Nucleus accumbens (tissue), 56 donors: ENCODE measurements around the gene MALAT1.

Source experiments
- DNase-seq, 56 donors: peaks; one replicate each; lab custom pipeline; 2025; lab: John Stamatoyannopoulos, UW

MALAT1 gene

DNA sequence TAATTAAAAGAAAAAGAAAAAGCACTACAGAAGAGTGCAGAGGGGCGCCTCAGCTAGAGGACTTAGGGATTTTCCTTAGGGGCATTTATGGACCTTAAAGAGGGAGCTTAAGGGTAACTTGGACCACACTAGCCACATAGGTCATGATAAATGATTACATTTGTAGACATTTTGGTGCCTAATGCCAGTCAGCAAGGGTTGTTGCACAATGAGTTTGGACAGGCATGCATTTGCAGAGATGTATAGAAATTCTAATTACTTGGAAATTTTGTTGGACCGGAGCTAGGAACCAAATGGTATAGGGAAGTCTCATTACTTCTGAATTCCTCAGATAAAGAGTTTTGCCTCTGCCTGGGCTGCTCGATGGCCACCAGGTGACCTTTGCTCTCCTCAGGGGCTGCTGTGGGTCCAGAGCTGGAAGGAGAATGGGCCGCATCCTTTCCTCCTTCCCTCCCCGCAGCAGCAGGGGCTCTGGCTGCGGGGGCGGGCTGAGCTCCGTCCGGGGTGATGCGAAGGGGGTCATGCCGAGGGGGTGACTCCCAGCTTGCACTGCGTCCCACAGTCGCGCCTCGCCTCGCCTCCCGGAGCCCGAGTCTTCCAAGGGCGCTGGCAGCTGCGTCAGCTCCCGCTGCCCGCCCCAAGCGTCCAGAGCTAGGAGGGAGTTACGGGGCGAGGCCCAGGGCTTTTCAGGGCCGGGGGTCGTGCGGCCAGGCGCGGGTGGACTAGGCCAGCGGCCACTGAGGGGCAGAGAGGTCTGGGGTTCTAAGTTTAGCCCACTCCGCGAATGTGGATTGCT lies 20.3 kb upstream of the MALAT1 start:
- peak in 33 of 56 donors; percentile 27 to 65 (median 46) for DNase-seq

DNA sequence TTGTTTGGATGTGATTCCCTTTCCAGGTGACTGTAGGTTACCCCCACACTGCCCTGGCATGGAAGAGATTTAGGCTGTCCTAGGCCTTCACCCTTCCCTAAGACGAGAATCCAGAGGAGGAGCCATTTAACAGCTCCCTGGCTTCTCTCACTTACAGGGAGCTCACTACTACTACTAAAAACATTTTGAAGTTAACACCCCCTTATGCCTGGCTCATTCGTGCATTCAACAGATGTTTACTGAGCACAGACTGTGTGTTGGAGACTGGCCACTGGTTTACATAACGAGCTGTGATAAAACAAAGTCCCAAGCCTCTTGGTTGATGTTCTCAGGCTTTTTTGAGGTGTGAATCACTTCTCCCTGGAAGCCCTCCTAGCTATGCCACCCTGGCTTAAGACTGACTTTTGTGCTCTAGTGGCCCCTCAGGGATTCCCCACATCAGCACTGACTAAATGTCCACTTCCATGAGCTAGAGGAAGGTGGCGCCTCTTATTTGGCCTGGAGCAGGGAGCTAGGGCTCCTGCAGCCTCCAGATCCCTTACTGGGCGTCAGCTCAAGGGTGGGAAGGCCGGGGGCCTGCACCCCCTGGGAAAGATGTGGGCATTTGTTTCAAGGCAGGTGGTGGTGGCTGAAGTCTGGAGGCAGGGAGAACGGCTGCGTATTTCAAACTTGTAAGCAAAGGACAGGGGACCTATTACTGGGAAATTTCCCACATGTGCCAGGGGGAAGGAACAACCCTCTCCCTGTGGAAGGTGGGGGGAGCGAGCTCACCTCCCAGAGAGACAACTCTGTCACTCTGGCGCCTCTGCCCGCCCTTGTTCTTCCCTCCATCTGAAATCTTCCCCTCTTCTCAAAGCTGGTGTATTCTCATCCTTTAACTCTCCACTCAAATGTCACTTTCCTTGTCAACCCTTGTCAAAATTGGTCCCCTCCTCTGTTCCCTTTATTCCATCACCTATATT lies 19.4 kb upstream of the MALAT1 start:
- peak in 33 of 56 donors; percentile 26 to 80 (median 60) for DNase-seq

DNA sequence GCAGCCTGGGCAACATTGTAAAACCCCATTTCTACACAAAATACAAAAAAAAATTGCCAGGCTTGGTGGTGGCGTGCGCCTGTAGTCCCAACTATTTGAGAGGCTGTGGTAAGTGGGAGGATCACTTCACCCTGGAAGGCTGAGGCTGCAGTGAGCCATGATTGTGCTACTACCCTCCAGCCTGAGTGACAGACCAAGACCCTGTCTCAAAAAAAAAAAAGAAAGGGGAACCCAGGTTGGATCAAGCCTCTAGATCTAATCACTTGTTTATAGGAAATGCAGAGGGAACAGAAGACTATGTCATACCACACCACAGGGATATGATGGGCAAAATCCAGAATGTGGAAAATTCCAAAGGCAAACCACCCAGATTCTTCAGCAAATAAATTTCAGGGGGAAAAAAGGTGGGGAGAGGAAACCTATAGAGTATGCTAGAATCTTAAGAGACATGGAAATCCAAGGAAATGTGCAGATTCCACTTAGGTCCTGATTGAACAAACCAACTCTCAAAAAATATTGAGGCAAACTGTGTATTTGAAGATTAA lies 16.5 kb upstream of the MALAT1 start:
- no peak for DNase-seq

- DNase-seq = peak in 1 of 56 donors; percentile 31
Measured at GRCh38 chr11:65485920-65486219, 13.0 kb upstream of the MALAT1 start.

DNA sequence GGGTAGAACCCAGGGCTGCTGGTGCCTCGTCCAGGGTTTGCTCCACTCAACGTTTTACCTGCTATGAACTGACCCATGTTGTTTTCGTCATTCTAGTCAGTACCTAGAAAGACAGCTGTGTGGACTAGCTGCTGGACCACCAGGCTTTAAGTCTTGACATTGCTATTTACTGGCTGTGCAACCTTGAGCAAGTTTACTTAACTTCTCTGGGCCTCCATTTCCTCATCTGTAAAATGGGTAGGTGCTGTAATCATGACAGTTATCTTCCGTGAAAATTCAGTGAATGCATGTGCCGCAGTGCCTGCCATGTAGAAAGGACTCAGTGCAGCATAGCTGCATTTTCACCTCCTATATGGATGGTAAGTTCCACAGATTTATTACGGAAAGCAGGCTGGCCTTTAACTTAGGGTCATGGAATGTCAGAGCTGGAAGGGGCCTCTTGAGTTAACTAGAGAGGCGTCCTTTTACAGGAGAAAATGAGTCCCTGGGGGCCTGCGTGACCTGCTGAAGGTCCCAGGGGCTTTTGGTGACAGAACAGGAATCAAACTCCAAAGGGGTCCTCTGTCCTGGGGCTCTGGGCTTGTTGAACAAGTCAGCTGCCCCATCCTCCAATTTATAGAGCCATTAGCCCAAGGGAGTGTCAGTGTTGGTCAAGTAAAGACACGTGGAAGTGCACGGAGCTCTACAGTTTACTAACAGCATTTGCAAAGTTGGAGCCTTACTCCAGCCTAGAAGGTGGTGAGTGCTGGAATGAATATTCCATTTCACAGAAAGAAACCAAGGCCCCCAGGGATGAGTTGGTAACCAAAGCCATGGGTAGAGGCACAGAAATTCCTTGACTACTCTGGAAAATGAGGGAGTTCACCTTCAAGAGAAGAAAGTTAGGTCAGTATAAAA lies 12.0 kb upstream of the MALAT1 start:
- DNase-seq = peak in 8 of 56 donors; percentile 55 to 76 (median 64)

DNA sequence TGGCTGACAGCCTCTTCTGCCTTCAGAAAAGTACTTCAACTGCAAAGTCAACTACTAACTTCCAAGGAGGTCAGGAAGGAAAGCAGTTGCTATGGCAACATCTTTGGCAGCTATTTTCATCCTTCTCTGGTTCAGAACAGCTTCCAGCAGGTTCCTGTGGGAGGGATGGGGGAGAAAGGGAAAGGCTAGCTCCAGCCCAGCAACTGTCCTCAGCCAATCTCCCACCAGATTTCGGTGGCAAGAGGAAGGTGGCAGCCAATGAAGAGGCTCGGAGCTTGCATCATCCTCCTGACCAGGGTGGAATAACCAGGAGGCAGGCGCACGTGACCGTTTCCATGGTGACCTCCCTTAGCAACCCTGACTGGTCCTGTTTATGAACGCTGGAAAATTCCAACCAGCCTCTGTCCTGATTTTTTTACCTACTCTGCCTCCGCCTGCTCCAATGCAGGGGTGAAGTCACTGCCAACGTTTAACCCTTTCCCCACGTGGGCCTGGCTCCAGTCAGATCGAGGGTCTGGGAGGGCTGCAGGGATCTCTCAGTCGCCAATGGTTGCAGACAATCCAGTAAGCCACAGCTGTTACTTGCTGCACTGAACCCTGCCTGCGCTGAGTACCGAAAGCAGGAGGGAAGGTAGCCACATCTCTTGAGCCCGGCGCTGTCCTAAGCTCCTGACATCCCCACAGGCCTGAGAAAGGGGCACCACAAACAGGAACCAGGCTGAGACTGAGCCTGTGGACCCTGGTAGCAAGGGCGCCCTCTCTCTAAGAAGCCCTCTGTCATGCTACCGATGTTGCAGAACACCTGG lies 11.2 kb upstream of the MALAT1 start:
- DNase-seq = peak; percentile 81 to 100 (median 99)

GRCh38 chr11:65488273-65489034 lies 10.4 kb upstream of the MALAT1 start:
- peak in 27 of 56 donors; percentile 24 to 79 (median 60) for DNase-seq

DNA sequence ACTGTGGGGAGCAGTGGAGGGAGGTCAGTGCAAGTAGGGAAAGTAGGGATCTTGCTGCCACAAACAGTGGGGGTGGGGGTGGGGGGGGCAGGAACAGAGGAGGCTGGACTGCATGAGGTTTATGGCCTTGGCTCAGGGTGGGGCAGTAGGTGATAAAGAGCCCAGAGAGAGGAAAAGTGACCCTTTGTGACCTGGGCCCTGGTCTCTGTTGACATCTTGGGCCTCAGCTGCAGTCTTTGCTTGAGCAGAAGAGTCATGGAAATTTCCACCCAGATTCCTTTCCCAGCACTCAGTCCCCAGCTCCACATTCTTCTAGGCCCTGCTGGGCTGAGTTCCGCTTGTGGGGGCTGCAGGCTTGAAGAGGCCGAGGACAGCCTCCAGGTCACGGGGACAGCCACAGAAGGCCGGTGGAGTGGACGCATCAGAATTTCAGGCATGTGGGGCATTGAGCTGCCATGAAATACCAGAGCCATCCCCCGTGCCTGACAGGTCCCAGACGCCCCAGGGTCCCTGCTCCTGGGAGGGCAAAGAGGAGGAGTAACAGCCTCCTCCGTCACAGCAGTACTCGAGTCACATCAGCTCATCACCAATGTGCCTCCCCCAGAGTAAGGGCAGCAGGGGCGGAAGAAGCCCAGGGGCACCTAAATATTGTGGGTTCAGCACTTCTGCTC lies 9.7 kb upstream of the MALAT1 start:
- DNase-seq = peak in 28 of 56 donors; percentile 30 to 74 (median 52)

- peak in 10 of 56 donors; percentile 40 to 61 (median 48) for DNase-seq
Measured at GRCh38 chr11:65489706-65490320, 9.0 kb upstream of the MALAT1 start.

GRCh38 chr11:65491163-65491465 lies 7.7 kb upstream of the MALAT1 start:
- no peak for DNase-seq

- DNase-seq = peak in 40 of 56 donors; percentile 30 to 91 (median 54)
Measured at GRCh38 chr11:65491614-65492386, 7.0 kb upstream of the MALAT1 start.

GRCh38 chr11:65492387-65492636 lies 6.5 kb upstream of the MALAT1 start:
- no peak for DNase-seq

DNA sequence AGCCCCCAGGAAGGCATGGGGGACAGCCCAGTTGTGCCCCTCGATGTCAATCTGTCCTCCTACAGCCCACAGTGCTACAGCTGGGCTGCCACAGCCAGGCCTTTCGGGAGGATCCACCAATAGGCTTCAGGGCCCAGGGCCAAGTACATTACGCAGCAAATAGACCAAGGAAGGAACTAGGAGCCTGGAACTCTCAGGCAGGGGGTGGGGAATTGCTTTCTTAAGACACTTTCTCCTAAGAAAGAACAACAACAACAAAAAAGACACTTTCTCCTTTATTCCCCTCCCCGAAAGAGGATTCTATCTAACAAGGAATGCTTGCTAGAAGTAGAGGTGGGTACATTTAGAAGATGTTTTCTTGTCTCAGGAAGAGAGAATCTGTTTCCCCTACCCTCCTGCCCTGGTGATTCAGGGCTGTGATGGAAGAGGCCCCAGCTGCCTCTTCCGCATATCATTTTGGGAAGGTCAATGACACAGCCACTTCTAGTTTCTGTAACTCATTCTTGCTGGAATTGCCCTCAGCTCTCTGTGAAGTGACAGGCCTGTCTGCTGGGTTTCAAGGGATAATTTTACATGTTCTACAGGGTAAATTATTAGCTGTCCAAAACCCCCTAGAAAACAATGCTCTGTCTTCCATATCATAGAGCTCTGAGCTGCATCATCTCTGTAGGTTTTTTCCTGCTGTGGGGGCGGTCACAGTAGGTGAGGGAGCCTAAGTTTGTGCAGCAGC lies 6.0 kb upstream of the MALAT1 start:
- DNase-seq = peak in 45 of 56 donors; percentile 34 to 85 (median 53)

- peak in 15 of 56 donors; percentile 12 to 66 (median 42) for DNase-seq
Measured at GRCh38 chr11:65493367-65494176, 5.3 kb upstream of the MALAT1 start.
